GM19455 (cell line): ENCODE data around the gene BMAL2.

Experiments used
- ATAC-seq: cut with Tn5 transposase; IDR thresholded peaks from one replicate; pipeline ENCODE4 v1.9.1; 2021; ENCODE audit not compliant: unreplicated experiment

The BMAL2 gene

GRCh38 chr12:27351476-27351875, 18.8 kb downstream of the BMAL2 start:
- ATAC-seq: no peak

GRCh38 chr12:27355486-27355885, 22.9 kb downstream of the BMAL2 start:
- no peak for ATAC-seq

- no peak for ATAC-seq
Measured at GRCh38 chr12:27355979-27356378, 23.3 kb downstream of the BMAL2 start.

GRCh38 chr12:27359578-27360340, 27.1 kb downstream of the BMAL2 start:
- no peak for ATAC-seq

- ATAC-seq: no peak
Measured at GRCh38 chr12:27361372-27361771, 28.7 kb downstream of the BMAL2 start.

GRCh38 chr12:27366621-27367020, 34.0 kb downstream of the BMAL2 start:
- ATAC-seq: no peak

- no peak for ATAC-seq
Measured at GRCh38 chr12:27367078-27367477, 34.4 kb downstream of the BMAL2 start.

GRCh38 chr12:27382171-27382795, 49.6 kb downstream of the BMAL2 start:
- ATAC-seq: no peak
